Raji (cell line): ENCODE measurements around the gene FRK.

ENCODE experiments used
- POLR2A ChIP-seq: IDR thresholded peaks from 2 replicates; pipeline ENCODE4 v1.6.1; 2011; ENCODE audit warnings: low read depth, low read length, control low read depth; ENCODE audit not compliant: insufficient read depth

Gene FRK

GRCh38 chr6:116083052-116083451, 22.4 kb upstream of the FRK start:
- no peak for TF ChIP-seq POLR2A

- TF ChIP-seq POLR2A: no peak
Observed at GRCh38 chr6:116078945-116079344, 18.3 kb upstream of the FRK start.

GRCh38 chr6:116078522-116078921, 17.8 kb upstream of the FRK start:
- TF ChIP-seq POLR2A: no peak

GRCh38 chr6:116074732-116075390, 14.2 kb upstream of the FRK start:
- TF ChIP-seq POLR2A: no peak

- no peak for TF ChIP-seq POLR2A
Observed at GRCh38 chr6:116073765-116074440, 13.2 kb upstream of the FRK start.

GRCh38 chr6:116072368-116072767, 11.7 kb upstream of the FRK start:
- TF ChIP-seq POLR2A: no peak

- no peak for TF ChIP-seq POLR2A
Observed at GRCh38 chr6:116070616-116071389, 10.1 kb upstream of the FRK start.

GRCh38 chr6:116070101-116070500, 9.4 kb upstream of the FRK start:
- no peak for TF ChIP-seq POLR2A

- no peak for TF ChIP-seq POLR2A
Observed at GRCh38 chr6:116066789-116067188, 6.1 kb upstream of the FRK start.

GRCh38 chr6:116064666-116065065, 4.0 kb upstream of the FRK start:
- no peak for TF ChIP-seq POLR2A

GRCh38 chr6:116062496-116062895, 1.8 kb upstream of the FRK start:
- TF ChIP-seq POLR2A: no peak

GRCh38 chr6:116059713-116060571, 749 bp downstream of the FRK start:
- no peak for TF ChIP-seq POLR2A

GRCh38 chr6:116057766-116058165, 2.9 kb downstream of the FRK start:
- no peak for TF ChIP-seq POLR2A

- TF ChIP-seq POLR2A: no peak
Observed at GRCh38 chr6:116055513-116055912, 5.2 kb downstream of the FRK start.

- no peak for TF ChIP-seq POLR2A
Observed at GRCh38 chr6:116051244-116051643, 9.4 kb downstream of the FRK start.

- TF ChIP-seq POLR2A: no peak
Observed at GRCh38 chr6:116050737-116051136, 10.0 kb downstream of the FRK start.

- no peak for TF ChIP-seq POLR2A
Observed at GRCh38 chr6:116049321-116049720, 11.4 kb downstream of the FRK start.
